Pons (tissue), 1 donor: ENCODE measurements around the gene KIF3B.
"Not testable (repeated sequence)": the region's sequence is repeated elsewhere in the genome, so short reads cannot be mapped to it uniquely, and the experiment has no call there.

ENCODE experiments used
- DNase-seq: peaks from one replicate; pipeline ENCODE4 v3.0.0-alpha.2; 2016; ENCODE audit warnings: low spot score

The KIF3B gene

GRCh38 chr20:32330555-32330897 is 53.1 kb downstream of the KIF3B start:
- no peak for DNase-seq

- no peak for DNase-seq
These were observed 55.2 kb downstream of the KIF3B start for GRCh38 chr20:32332614-32333013.

- no peak for DNase-seq
These were observed 55.9 kb downstream of the KIF3B start for GRCh38 chr20:32333181-32333987.

GRCh38 chr20:32333988-32334885 is 56.8 kb downstream of the KIF3B start:
- no peak for DNase-seq

GRCh38 chr20:32336918-32337347 is 59.5 kb downstream of the KIF3B start:
- DNase-seq = peak; percentile 32

GRCh38 chr20:32337937-32338661 is 60.6 kb downstream of the KIF3B start:
- DNase-seq = no peak

- no peak for DNase-seq
These were observed 61.2 kb downstream of the KIF3B start for GRCh38 chr20:32338665-32339064.

GRCh38 chr20:32339116-32339515 is 61.7 kb downstream of the KIF3B start:
- no peak for DNase-seq

GRCh38 chr20:32341053-32341452 is 63.6 kb downstream of the KIF3B start:
- DNase-seq = not testable (repeated sequence)

- DNase-seq = no peak
These were observed 66.0 kb downstream of the KIF3B start for GRCh38 chr20:32343439-32343838.

- no peak for DNase-seq
These were observed 67.5 kb downstream of the KIF3B start for GRCh38 chr20:32344835-32345506.

- DNase-seq = no peak
These were observed 70.8 kb downstream of the KIF3B start for GRCh38 chr20:32348207-32348606.

GRCh38 chr20:32350421-32350820 is 73.0 kb downstream of the KIF3B start:
- no peak for DNase-seq

GRCh38 chr20:32352121-32352720 is 74.8 kb downstream of the KIF3B start:
- DNase-seq = no peak

GRCh38 chr20:32353848-32354496 is 76.5 kb downstream of the KIF3B start:
- no peak for DNase-seq

- DNase-seq = no peak
These were observed 77.4 kb downstream of the KIF3B start for GRCh38 chr20:32354592-32355416.

- DNase-seq = no peak
These were observed 78.0 kb downstream of the KIF3B start for GRCh38 chr20:32355417-32355841.

GRCh38 chr20:32355907-32356621 is 78.6 kb downstream of the KIF3B start:
- not testable (repeated sequence) for DNase-seq
